Measurements from ENCODE around the gene P3H2.

The P3H2 gene

GRCh38 chr3:189947068-189947467 is 173.6 kb downstream of the P3H2 start:
- ChIA-PET POLR2A (no interaction called here), CTCF (interaction anchor here (0.9 to 6.1 kb wide), 14 partner anchors 8 to 677 kb away, joined by 3 to 98 read pairs (median 12); no protein-coding TSS in a partner anchor)
- no peak for DNase-seq (ENCODE audit: extremely low spot score)
- TF ChIP-seq, protein P1, sequence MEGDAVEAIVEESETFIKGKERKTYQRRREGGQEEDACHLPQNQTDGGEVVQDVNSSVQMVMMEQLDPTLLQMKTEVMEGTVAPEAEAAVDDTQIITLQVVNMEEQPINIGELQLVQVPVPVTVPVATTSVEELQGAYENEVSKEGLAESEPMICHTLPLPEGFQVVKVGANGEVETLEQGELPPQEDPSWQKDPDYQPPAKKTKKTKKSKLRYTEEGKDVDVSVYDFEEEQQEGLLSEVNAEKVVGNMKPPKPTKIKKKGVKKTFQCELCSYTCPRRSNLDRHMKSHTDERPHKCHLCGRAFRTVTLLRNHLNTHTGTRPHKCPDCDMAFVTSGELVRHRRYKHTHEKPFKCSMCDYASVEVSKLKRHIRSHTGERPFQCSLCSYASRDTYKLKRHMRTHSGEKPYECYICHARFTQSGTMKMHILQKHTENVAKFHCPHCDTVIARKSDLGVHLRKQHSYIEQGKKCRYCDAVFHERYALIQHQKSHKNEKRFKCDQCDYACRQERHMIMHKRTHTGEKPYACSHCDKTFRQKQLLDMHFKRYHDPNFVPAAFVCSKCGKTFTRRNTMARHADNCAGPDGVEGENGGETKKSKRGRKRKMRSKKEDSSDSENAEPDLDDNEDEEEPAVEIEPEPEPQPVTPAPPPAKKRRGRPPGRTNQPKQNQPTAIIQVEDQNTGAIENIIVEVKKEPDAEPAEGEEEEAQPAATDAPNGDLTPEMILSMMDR (IDR thresholded peaks at IDR 0.05; ENCODE audit: control extremely low read depth, extremely low read depth, low read depth, missing control alignments): no peak

- POLR2A ChIA-PET: no interaction called here
- CTCF ChIA-PET: interaction anchor here (1.5 to 6.1 kb wide), 5 partner anchors 11 to 676 kb away, joined by 4 to 98 read pairs (median 19); no protein-coding TSS in a partner anchor
- DNase-seq (ENCODE audit: extremely low spot score): no peak
- TF ChIP-seq, protein P1 (IDR thresholded peaks at IDR 0.05; ENCODE audit: control extremely low read depth, extremely low read depth, low read depth, missing control alignments): no peak
Observed at GRCh38 chr3:189945935-189946709, 174.6 kb downstream of the P3H2 start.

- no peak for DNase-seq (ENCODE audit: extremely low spot score)
- POLR2A ChIA-PET: no interaction called here
- CTCF ChIA-PET: interaction anchor here (0.9 to 1.4 kb wide), 2 partner anchors 17 to 671 kb away, joined by 4 to 5 read pairs; no protein-coding TSS in a partner anchor
- TF ChIP-seq, protein P1 (IDR thresholded peaks at IDR 0.05; ENCODE audit: control extremely low read depth, extremely low read depth, low read depth, missing control alignments): no peak
Observed at GRCh38 chr3:189944285-189945145, 176.2 kb downstream of the P3H2 start.

DNA sequence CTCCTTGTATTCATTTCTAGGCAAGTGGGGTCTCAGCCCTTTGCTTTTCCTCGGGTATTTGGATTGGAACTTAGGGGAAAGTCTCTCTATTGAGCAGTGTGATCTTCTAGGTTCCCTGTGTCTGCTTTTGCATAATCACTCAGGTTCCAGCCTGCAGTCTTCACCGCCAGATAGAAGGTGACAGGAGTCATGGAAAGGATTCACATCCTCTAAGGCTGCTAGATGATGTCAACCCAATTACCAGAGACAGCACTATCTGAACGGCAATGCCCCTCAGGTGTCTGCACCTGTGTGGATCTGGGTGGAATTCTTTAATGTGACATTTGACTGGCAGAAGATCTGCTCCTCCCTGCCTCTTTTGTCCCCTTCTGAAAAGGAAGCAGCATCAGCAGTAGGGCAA is 177.7 kb downstream of the P3H2 start:
- no peak for DNase-seq (ENCODE audit: extremely low spot score)
- ChIA-PET POLR2A (no interaction called here), CTCF (no interaction called here)
- TF ChIP-seq, protein P1 (IDR thresholded peaks at IDR 0.05; ENCODE audit: control extremely low read depth, extremely low read depth, low read depth, missing control alignments): no peak

DNA sequence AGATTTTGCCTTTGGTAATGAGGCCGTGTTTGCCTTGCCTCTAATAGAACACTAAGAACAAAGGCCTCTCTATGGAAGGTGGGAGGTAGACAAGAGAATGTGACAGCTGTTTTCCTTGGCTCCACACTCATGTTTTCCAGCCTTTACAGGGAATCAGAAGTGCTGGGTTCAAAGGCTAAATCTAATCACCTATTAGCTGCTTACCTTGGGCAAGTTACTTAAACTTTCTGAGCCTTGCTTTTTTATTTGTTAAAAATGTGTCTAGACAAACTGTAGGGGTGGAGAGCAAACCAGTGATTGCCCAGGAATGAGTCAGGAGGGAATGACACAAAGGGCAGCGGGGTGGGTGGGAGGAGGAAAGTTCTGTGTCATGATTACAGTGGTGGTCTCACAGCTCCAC is 179.0 kb downstream of the P3H2 start:
- CTCF ChIA-PET: interaction anchor here (1.2 to 2.2 kb wide), 5 partner anchors 9 to 671 kb away, joined by 3 to 11 read pairs (median 3); no protein-coding TSS in a partner anchor
- TF ChIP-seq, protein P1 (IDR thresholded peaks at IDR 0.05; ENCODE audit: control extremely low read depth, extremely low read depth, low read depth, missing control alignments): no peak
- no peak for DNase-seq (ENCODE audit: extremely low spot score)
- POLR2A ChIA-PET: no interaction called here

- TF ChIP-seq, protein P1 (IDR thresholded peaks at IDR 0.05; ENCODE audit: control extremely low read depth, extremely low read depth, low read depth, missing control alignments): no peak
- DNase-seq (ENCODE audit: extremely low spot score): no peak
- ChIA-PET CTCF (interaction anchor here (0.6 to 2.2 kb wide), 10 partner anchors 8 to 670 kb away, joined by 3 to 11 read pairs (median 3); no protein-coding TSS in a partner anchor), POLR2A (no interaction called here)
Observed at GRCh38 chr3:189941125-189941524, 179.6 kb downstream of the P3H2 start.
